Uterus (tissue), 2 donors: ENCODE results near the gene URGCP.

Experiments used
- POLR2A ChIP-seq, 2 donors: fragments of 450-650 bp; IDR thresholded peaks; one replicate each; pipeline ENCODE4 v1.6.1; 2016; ENCODE audit warnings: antibody characterized with exemption in 2 of 2, mild to moderate bottlenecking in 1 of 2, moderate library complexity in 1 of 2
- TF ChIP-seq, protein P1 (sequence below), 4 experiments: fragments of 200-600 bp in 2 of 4; fragments of 450-650 bp in 2 of 4; sonication (generic) in 2 of 4; IDR thresholded peaks; one replicate each; pipeline ENCODE4 v1.5.1; 2016 to 2019; ENCODE audit warnings: antibody characterized with exemption in 4 of 4, mild to moderate bottlenecking in 2 of 4, moderate library complexity in 1 of 4

DNA sequence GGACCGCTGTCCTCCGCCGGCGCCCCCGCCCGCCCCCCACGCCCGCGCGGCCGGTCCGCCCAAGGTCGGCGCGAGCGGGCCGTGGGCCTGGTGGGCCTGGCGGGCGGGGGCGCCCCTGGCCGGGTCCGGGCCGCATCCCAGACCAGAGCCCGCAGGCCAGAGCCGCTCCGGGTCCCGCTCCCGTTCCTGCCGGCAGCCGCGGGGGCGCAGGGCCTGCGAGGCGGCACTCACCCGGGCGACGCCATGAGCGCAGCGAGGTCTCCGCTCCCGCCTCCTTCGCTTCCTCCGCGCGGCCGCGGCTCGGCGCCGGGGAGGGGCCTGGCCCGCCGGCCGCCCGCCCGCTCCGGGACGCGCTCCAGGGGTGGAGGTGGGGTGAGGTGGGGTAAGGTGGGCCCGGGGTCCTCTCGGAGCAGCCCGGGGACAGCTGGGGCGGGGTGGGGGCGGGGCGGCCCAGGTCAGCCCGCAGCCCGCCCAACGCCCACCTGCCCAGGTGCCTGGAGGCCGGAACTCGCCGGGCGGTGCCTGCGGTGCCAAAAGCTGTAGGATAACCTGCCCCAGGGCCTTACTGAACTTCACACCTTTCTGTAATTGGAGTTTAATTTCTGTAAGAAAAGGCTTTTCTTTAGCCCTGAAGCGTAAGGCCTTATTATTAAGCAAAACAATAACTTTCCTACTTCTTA is at the start of gene URGCP:
- TF ChIP-seq, protein P1, sequence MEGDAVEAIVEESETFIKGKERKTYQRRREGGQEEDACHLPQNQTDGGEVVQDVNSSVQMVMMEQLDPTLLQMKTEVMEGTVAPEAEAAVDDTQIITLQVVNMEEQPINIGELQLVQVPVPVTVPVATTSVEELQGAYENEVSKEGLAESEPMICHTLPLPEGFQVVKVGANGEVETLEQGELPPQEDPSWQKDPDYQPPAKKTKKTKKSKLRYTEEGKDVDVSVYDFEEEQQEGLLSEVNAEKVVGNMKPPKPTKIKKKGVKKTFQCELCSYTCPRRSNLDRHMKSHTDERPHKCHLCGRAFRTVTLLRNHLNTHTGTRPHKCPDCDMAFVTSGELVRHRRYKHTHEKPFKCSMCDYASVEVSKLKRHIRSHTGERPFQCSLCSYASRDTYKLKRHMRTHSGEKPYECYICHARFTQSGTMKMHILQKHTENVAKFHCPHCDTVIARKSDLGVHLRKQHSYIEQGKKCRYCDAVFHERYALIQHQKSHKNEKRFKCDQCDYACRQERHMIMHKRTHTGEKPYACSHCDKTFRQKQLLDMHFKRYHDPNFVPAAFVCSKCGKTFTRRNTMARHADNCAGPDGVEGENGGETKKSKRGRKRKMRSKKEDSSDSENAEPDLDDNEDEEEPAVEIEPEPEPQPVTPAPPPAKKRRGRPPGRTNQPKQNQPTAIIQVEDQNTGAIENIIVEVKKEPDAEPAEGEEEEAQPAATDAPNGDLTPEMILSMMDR (IDR thresholded peaks at IDR 0.05) = no peak
- TF ChIP-seq POLR2A (IDR thresholded peaks at IDR 0.05) = peak in 1 of 2 donors; percentile 35
